HAP-1 (cell line): ENCODE results near the gene PARP4.
"Not testable (repeated sequence)": the region's sequence is repeated elsewhere in the genome, so short reads cannot be mapped to it uniquely, and the experiment has no call there.

Experiments
- DNase-seq, 2 experiments: peaks; one replicate each; pipeline ENCODE4 v3.0.0-alpha.2; 2016 to 2020; ENCODE audit warnings: low spot score in 2 of 2
- H3K27me3 ChIP-seq: fragments of 250-450 bp; sonication (Bioruptor Pico); 2 replicates; pipeline ENCODE4 v1.5.1; 2020; ENCODE audit warnings: low read depth, mild to moderate bottlenecking, moderate library complexity
- H3K36me3 ChIP-seq: fragments of 250-450 bp; sonication (Bioruptor Pico); replicated peaks from 2 replicates; pipeline ENCODE4 v1.5.1; 2020; ENCODE audit warnings: mild to moderate bottlenecking
- H3K4me1 ChIP-seq: fragments of 250-450 bp; sonication (Bioruptor Pico); 2 replicates; pipeline ENCODE4 v1.5.1; 2020; ENCODE audit warnings: mild to moderate bottlenecking
- H3K4me3 ChIP-seq: fragments of 250-450 bp; sonication (Bioruptor Pico); 2 replicates; pipeline ENCODE4 v1.5.1; 2020; ENCODE audit warnings: mild to moderate bottlenecking, moderate library complexity
- H3K9me3 ChIP-seq: fragments of 250-450 bp; sonication (Bioruptor Pico); 2 replicates; pipeline ENCODE4 v1.5.1; 2020; ENCODE audit warnings: mild to moderate bottlenecking, moderate library complexity
- in situ Hi-C: fragments of 300-500 bp; cut with MboI; formaldehyde crosslinking; loops from 3 replicates; pipeline ENCODE4 v1.14.3; 2020; ENCODE audit warnings: low sequenced_read_pairs, inconsistent platforms, mixed read lengths

The PARP4 gene

GRCh38 chr13:24495151-24495729 lies 17.3 kb downstream of the PARP4 start:
- no peaks in the 10 kb centered on the region for H3K27me3 ChIP-seq
- no peaks in the 10 kb centered on the region for H3K9me3 ChIP-seq
- DNase-seq, result no peak
- peaks cover 52% of the 10 kb centered on the region for H3K36me3 ChIP-seq
- in situ Hi-C loops, result no loop called here
- H3K4me1 ChIP-seq, result no peaks in the 10 kb centered on the region
- H3K4me3 ChIP-seq, result no peak overlapping the region

- H3K27me3 ChIP-seq, result no peaks in the 10 kb centered on the region
- in situ Hi-C loops, result no loop called here
- H3K4me1 ChIP-seq, result no peaks in the 10 kb centered on the region
- no peak for DNase-seq
- H3K9me3 ChIP-seq, result no peaks in the 10 kb centered on the region
- peaks cover 62% of the 10 kb centered on the region for H3K36me3 ChIP-seq
- no peak overlapping the region for H3K4me3 ChIP-seq
These were observed 19.2 kb downstream of the PARP4 start for GRCh38 chr13:24493356-24493755.

GRCh38 chr13:24491845-24492244 lies 20.7 kb downstream of the PARP4 start:
- Histone ChIP-seq H3K4me3 (no peak overlapping the region), H3K4me1 (no peaks in the 10 kb centered on the region), H3K36me3 (peaks cover 53% of the 10 kb centered on the region), H3K9me3 (no peaks in the 10 kb centered on the region), H3K27me3 (no peaks in the 10 kb centered on the region)
- in situ Hi-C loops, result no loop called here
- no peak for DNase-seq

GRCh38 chr13:24489721-24490120 lies 22.9 kb downstream of the PARP4 start:
- no peaks in the 10 kb centered on the region for H3K27me3 ChIP-seq
- peaks cover 61% of the 10 kb centered on the region for H3K36me3 ChIP-seq
- DNase-seq, result no peak
- H3K4me1 ChIP-seq, result no peaks in the 10 kb centered on the region
- H3K9me3 ChIP-seq, result no peaks in the 10 kb centered on the region
- H3K4me3 ChIP-seq, result no peak overlapping the region
- in situ Hi-C loops, result no loop called here

- peaks cover 53% of the 10 kb centered on the region for H3K36me3 ChIP-seq
- DNase-seq, H3K4me1 ChIP-seq, H3K9me3 ChIP-seq, H3K4me3 ChIP-seq, H3K27me3 ChIP-seq, in situ Hi-C loops: not testable (repeated sequence)
These were observed 24.5 kb downstream of the PARP4 start for GRCh38 chr13:24488092-24488491.

- in situ Hi-C loops, H3K9me3 ChIP-seq, H3K4me3 ChIP-seq, H3K27me3 ChIP-seq, DNase-seq, H3K4me1 ChIP-seq: not testable (repeated sequence)
- H3K36me3 ChIP-seq, result peaks cover 46% of the 10 kb centered on the region
These were observed 26.4 kb downstream of the PARP4 start for GRCh38 chr13:24486017-24486657.

GRCh38 chr13:24473686-24474085 lies 38.9 kb downstream of the PARP4 start:
- Histone ChIP-seq H3K9me3 (no peaks in the 10 kb centered on the region), H3K36me3 (peaks cover 11% of the 10 kb centered on the region), H3K4me3 (no peak overlapping the region), H3K27me3 (no peaks in the 10 kb centered on the region), H3K4me1 (no peaks in the 10 kb centered on the region)
- DNase-seq, result no peak
- in situ Hi-C loops, result no loop called here

- H3K4me1 ChIP-seq, H3K9me3 ChIP-seq, in situ Hi-C loops, H3K4me3 ChIP-seq, DNase-seq, H3K27me3 ChIP-seq: not testable (repeated sequence)
- H3K36me3 ChIP-seq, result peaks cover 17% of the 10 kb centered on the region
These were observed 40.4 kb downstream of the PARP4 start for GRCh38 chr13:24472129-24472528.

- Histone ChIP-seq H3K9me3 (no peaks in the 10 kb centered on the region), H3K4me1 (peaks cover 8% of the 10 kb centered on the region; the same call in 1 of the 2 replicates), H3K4me3 (no peak overlapping the region), H3K27me3 (no peaks in the 10 kb centered on the region), H3K36me3 (peaks cover 26% of the 10 kb centered on the region)
- DNase-seq, result no peak
- in situ Hi-C loops, result no loop called here
These were observed 49.5 kb downstream of the PARP4 start for GRCh38 chr13:24463078-24463477.

GRCh38 chr13:24460256-24460655 lies 52.3 kb downstream of the PARP4 start:
- Histone ChIP-seq H3K4me1 (peaks cover 8% of the 10 kb centered on the region; the same call in 1 of the 2 replicates), H3K4me3 (no peak overlapping the region), H3K36me3 (peaks cover 24% of the 10 kb centered on the region), H3K27me3 (no peaks in the 10 kb centered on the region), H3K9me3 (no peaks in the 10 kb centered on the region)
- in situ Hi-C loops, result no loop called here
- no peak for DNase-seq

- DNase-seq, result no peak
- in situ Hi-C loops, result no loop called here
- Histone ChIP-seq H3K4me3 (no peak overlapping the region), H3K36me3 (peaks cover 28% of the 10 kb centered on the region), H3K4me1 (peaks cover 8% of the 10 kb centered on the region; the same call in 1 of the 2 replicates), H3K27me3 (no peaks in the 10 kb centered on the region), H3K9me3 (no peaks in the 10 kb centered on the region)
These were observed 52.9 kb downstream of the PARP4 start for GRCh38 chr13:24459726-24460125.

- in situ Hi-C loops, result no loop called here
- no peaks in the 10 kb centered on the region for H3K27me3 ChIP-seq
- no peaks in the 10 kb centered on the region for H3K9me3 ChIP-seq
- no peak for DNase-seq
- H3K4me1 ChIP-seq, result peaks cover 8% of the 10 kb centered on the region; the same call in 1 of the 2 replicates
- peaks cover 33% of the 10 kb centered on the region for H3K36me3 ChIP-seq
- H3K4me3 ChIP-seq, result no peak overlapping the region
These were observed 53.3 kb downstream of the PARP4 start for GRCh38 chr13:24459234-24459633.

GRCh38 chr13:24458736-24459135 lies 53.8 kb downstream of the PARP4 start:
- peaks cover 35% of the 10 kb centered on the region for H3K36me3 ChIP-seq
- no peaks in the 10 kb centered on the region for H3K9me3 ChIP-seq
- H3K27me3 ChIP-seq, result no peaks in the 10 kb centered on the region
- H3K4me1 ChIP-seq, result peaks cover 8% of the 10 kb centered on the region; the same call in 1 of the 2 replicates
- in situ Hi-C loops, result no loop called here
- DNase-seq, result no peak
- H3K4me3 ChIP-seq, result no peak overlapping the region

GRCh38 chr13:24456396-24456795 lies 56.2 kb downstream of the PARP4 start:
- in situ Hi-C loops, result no loop called here
- H3K36me3 ChIP-seq, result peaks cover 44% of the 10 kb centered on the region
- peaks cover 8% of the 10 kb centered on the region; the same call in 1 of the 2 replicates for H3K4me1 ChIP-seq
- DNase-seq, result no peak
- H3K4me3 ChIP-seq, result no peak overlapping the region
- H3K9me3 ChIP-seq, result no peaks in the 10 kb centered on the region
- no peaks in the 10 kb centered on the region for H3K27me3 ChIP-seq
